GM23248 (cell line): ENCODE results near the gene GBE1.

Source experiments
- EZH2 ChIP-seq: fragments of 200-600 bp; sonication (generic); IDR thresholded peaks from 2 replicates; pipeline ENCODE4 v1.6.1; 2018; ENCODE audit warnings: antibody characterized with exemption, mild to moderate bottlenecking; ENCODE audit not compliant: insufficient read depth, poor library complexity, severe bottlenecking
- EZH2phosphoT487 ChIP-seq: fragments of 200-600 bp; sonication (generic); IDR thresholded peaks from 2 replicates; pipeline ENCODE4 v1.6.1; 2018; ENCODE audit warnings: antibody characterized with exemption, moderate library complexity, mild to moderate bottlenecking, low read depth; ENCODE audit not compliant: insufficient read depth

DNA sequence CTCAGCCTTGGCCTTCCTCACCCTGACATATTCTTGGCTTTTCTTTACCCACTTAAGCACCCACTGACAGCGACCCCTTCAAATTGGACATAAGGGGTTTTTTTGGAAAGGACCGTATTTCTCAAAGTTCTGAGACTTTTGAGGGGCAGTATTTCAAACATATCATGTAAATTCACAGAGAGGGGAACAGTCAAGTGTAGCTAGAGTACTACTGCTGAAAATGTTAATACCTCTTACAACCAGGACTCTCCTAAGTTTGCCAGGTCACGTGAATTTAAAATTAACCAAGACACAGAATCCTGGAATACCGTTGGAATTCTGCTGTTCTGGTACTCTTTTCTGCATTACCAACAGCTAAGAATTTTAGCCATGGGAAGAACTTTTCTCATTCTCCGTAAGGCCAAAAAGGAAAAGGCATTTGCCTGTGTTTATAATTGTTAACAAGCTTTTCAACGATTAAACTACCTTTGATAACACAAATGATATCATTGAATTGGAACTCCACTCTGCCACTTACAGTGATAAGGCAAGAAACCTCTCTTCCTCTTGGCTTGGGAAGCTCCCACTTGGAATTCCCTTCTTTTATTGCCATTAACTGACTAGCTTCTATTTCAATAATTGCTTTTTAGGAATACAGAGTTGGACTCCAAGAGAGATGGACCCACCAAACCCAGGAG lies 597 bp upstream of the GBE1 start:
- TF ChIP-seq EZH2, result no peak
- no peak for TF ChIP-seq EZH2phosphoT487
